Adrenal gland (tissue), 5 donors: Measurements from ENCODE around the gene PEPD.

Source experiments
- CTCF ChIP-seq, 6 experiments: fragments of 450-650 bp in 4 of 6; fragments of 200-600 bp in 2 of 6; sonication (generic) in 1 of 6; IDR thresholded peaks; 1 replicate in 5 of 6; 2 replicates in 1 of 6; pipeline versions ENCODE4 v1.5.1 to v1.8.0; 2016 to 2021; ENCODE audit warnings: antibody characterized with exemption in 6 of 6, mild to moderate bottlenecking in 2 of 6, moderate library complexity in 1 of 6
- POLR2A ChIP-seq, 2 donors: fragments of 450-650 bp; IDR thresholded peaks; one replicate each; pipeline ENCODE4 v1.6.1; 2017; ENCODE audit warnings: antibody characterized with exemption in 2 of 2, mild to moderate bottlenecking in 2 of 2, moderate library complexity in 1 of 2
- donor health status: DM: no; HTN: no; CAD: no.

DNA sequence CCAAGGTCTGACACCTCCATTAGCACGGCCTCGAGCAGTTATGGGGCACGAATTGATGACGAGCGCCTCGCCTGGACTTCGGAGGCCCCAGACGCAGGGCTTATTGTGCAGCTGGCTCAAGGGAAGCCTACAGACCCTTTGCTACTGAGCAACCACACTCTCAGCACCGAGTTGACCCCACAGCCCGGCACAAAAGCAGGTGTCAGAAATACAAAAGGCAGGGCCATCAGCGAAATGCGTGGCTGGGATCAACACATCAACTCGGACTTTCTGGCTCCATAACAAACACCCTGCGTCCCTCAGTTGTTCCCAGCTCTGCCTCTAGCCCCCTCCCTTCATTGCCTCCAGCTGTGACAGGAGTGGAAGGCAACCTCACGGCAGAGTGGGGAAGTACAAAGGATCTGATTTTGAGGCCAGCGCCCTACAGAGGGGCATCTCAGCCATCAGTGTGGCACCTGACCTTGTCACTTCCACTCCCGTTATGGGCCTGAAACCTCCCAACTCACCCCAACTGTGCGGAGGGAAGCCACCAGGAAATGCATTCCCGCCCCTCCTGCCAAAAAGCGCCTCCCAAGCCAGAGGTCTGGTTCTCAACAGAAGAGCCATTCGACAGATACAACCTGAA, 18.0 kb downstream of the PEPD start:
- TF ChIP-seq POLR2A (IDR thresholded peaks at IDR 0.05) (no peak), CTCF (IDR thresholded peaks at IDR 0.05) (no peak)
